ENCODE data around the gene EXD3.
"Not testable (repeated sequence)": the region's sequence is repeated elsewhere in the genome, so short reads cannot be mapped to it uniquely, and the experiment has no call there.

Gene EXD3

GRCh38 chr9:137390553-137391410 lies 32.2 kb downstream of the EXD3 start:
- no peak for DNase-seq

- DNase-seq: no peak
These were observed 33.6 kb downstream of the EXD3 start for GRCh38 chr9:137389428-137389746.

GRCh38 chr9:137388589-137389427 lies 34.2 kb downstream of the EXD3 start:
- DNase-seq: no peak

- DNase-seq: no peak
These were observed 34.9 kb downstream of the EXD3 start for GRCh38 chr9:137387891-137388560.

GRCh38 chr9:137387114-137387890 lies 35.7 kb downstream of the EXD3 start:
- DNase-seq: no peak

GRCh38 chr9:137386507-137387113 lies 36.4 kb downstream of the EXD3 start:
- DNase-seq: not testable (repeated sequence)

- DNase-seq: no peak
These were observed 37.8 kb downstream of the EXD3 start for GRCh38 chr9:137385061-137385655.

GRCh38 chr9:137383784-137384756 lies 38.9 kb downstream of the EXD3 start:
- DNase-seq: no peak

- no peak for DNase-seq
These were observed 39.7 kb downstream of the EXD3 start for GRCh38 chr9:137383081-137383783.

GRCh38 chr9:137382444-137383080 lies 40.4 kb downstream of the EXD3 start:
- DNase-seq: no peak

GRCh38 chr9:137381501-137382443 lies 41.2 kb downstream of the EXD3 start:
- no peak for DNase-seq

GRCh38 chr9:137380606-137381005 lies 42.4 kb downstream of the EXD3 start:
- DNase-seq: no peak

GRCh38 chr9:137380171-137380570 lies 42.8 kb downstream of the EXD3 start:
- DNase-seq: no peak

GRCh38 chr9:137379761-137380161 lies 43.2 kb downstream of the EXD3 start:
- no peak for DNase-seq

GRCh38 chr9:137378688-137379410 lies 44.1 kb downstream of the EXD3 start:
- DNase-seq: not testable (repeated sequence)

- no peak for DNase-seq
These were observed 46.6 kb downstream of the EXD3 start for GRCh38 chr9:137376386-137376785.

GRCh38 chr9:137375321-137376058 lies 47.5 kb downstream of the EXD3 start:
- DNase-seq: no peak

Data from NCI-H226 (cell line).